CD1c-positive myeloid dendritic cell (primary cell): Measurements from ENCODE around the gene MBD3L4.
"Not testable (repeated sequence)": the region's sequence is repeated elsewhere in the genome, so short reads cannot be mapped to it uniquely, and the experiment has no call there.

Source experiments
- DNase-seq: peaks from one replicate; pipeline ENCODE4 v3.0.0-alpha.2; 2016; ENCODE audit errors: extremely low spot score

MBD3L4 gene

GRCh38 chr19:7040079-7040478 is at the start of gene MBD3L4:
Gene MBD3L4 (minus strand): TSS chr19:7040179. CDS start chr19:7040144, 35 bp downstream.
- not testable (repeated sequence) for DNase-seq

DNA sequence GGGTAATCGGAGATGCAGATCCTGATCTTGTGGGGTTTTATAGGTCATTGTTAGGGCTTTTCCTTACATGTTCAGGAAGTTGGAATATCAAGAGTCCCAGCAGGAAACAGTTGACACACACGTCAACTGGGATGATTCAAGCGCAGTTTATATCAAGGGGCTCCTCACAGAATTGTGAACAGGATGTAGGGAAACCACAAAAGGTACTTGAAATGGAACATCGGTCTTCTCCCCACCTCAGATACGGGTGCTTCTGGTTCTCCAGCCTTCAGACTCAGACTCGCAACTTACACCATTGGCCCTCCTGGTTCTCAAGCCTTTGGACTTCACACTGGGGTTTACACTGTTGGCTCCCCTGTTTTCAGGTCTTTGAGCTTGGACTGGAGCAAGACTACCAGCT is 49.0 kb upstream of the MBD3L4 start:
- DNase-seq = no peak

DNA sequence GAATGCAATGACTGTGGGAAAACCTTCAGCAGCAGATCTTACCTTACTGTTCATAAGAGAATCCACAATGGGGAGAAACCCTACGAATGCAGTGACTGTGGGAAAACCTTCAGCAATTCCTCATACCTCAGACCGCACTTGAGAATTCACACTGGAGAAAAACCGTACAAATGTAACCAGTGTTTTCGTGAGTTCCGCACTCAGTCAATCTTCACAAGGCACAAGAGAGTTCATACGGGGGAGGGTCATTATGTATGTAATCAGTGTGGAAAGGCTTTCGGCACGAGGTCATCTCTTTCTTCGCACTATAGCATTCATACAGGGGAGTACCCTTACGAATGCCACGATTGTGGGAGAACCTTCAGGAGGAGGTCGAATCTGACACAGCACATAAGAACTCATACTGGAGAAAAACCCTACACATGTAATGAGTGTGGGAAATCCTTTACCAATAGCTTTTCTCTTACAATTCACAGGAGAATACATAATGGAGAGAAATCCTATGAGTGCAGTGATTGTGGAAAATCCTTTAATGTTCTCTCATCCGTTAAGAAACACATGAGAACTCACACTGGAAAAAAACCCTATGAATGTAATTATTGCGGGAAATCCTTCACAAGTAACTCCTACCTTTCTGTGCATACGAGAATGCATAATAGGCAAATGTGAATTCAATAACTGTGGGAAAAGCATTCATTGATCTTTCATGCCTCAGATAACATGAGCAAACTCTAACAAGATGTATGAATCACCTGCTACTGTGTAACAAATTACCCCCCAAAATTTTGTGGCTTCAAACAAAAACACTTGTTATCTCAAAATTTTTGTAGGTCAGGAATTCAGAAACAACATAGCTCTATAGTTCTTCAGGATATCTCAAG is 43.3 kb upstream of the MBD3L4 start:
- no peak for DNase-seq

GRCh38 chr19:7078008-7078407 is 38.0 kb upstream of the MBD3L4 start:
- DNase-seq = no peak

GRCh38 chr19:7076151-7076550 is 36.2 kb upstream of the MBD3L4 start:
- no peak for DNase-seq

DNA sequence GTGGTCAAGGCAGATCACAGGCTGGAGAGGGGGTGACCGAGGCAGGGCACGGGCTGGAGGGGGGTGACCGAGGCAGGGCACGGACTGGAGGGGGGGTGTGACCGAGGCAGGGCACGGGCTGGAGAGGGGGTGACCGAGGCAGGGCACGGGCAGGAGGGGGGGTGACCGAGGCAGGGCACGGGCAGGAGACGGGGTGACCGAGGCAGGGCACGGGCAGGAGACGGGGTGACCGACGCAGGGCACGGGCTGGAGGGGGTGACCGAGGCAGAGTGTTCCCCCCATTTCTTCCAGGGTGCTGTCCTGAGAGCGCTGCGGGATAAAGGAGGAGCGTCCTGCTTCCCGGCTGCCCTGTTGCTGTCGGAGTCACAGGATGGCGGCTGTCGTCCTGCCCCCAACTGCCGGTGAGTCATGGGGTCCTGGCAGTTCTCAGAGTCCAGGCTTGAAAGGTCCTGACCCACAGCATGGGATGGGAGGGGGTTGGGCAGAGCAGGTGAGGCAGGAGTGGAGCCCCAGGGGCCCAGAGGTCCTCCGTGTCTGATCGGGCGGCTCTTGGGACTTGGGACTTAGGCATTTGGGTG is 34.8 kb upstream of the MBD3L4 start:
- DNase-seq = no peak

- no peak for DNase-seq
Measured at GRCh38 chr19:7072541-7072940, 32.6 kb upstream of the MBD3L4 start.

GRCh38 chr19:7069904-7070226 is 29.9 kb upstream of the MBD3L4 start:
- no peak for DNase-seq

DNA sequence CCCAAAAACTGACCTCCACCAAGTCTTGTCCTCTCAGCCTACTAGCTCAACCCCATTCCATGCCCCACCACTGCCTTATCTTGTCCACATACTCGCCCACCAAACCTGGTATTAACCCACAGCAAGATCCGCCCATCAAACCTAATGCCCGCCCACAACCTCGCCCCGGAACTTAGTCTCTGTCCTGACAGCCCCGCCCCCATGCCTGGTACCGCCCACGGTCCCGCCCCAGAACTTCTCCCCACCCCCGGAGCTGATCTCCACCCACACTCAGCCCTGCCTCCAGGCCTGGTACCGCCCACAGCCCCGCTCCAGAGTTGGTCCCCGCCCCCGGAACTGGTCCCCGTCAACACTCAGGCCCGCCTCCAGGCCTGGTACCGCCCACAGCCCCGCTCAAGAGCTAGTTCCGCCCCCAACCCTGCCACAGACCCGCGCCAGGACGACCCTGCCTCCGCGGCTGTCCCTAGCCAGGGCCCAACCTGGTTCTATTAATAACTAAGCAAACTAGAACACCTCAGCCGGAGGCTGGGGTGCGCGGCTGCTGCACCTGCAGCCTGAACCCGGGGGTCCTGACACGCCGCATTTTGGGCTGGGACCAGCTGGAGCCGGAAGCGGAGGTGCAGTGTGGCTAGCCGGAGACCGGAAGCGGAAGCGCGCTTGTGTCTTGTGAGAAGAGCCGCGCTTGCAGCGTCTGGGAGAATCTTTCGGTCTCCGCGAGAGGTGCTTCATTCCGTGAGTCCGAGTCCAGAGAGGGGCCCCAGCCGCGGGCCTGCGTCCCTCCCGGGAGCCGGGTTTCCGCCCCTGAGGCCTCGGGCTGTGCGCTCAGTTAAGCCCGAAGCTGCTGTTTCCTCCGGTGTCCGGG is 29.3 kb upstream of the MBD3L4 start, which contains the start of gene ZNF557:
TSS of gene ZNF557 (plus strand) at position 662 of the 862 bp plus-strand sequence. CDS start 5,372 bp downstream, outside the sequence.
- peak; percentile 96 for DNase-seq

DNA sequence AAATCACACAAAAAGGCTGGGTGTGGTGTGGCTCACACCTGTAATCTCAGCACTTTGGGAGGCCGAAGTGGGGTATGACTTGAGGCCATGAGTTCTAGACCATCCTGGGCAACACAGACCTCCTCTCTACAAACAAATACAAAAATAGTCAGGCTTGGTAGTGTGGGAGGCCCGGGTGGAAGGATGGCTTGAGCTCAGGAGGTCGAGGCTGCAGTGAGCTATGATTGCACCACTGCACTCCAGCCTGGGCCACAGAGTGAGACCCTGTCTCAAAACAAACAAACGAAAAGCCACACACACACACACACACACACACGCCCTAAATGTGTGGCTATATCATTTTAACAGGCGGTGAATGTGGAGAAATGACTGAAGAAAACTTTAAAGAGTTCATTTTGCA is 28.6 kb upstream of the MBD3L4 start:
- DNase-seq = no peak

DNA sequence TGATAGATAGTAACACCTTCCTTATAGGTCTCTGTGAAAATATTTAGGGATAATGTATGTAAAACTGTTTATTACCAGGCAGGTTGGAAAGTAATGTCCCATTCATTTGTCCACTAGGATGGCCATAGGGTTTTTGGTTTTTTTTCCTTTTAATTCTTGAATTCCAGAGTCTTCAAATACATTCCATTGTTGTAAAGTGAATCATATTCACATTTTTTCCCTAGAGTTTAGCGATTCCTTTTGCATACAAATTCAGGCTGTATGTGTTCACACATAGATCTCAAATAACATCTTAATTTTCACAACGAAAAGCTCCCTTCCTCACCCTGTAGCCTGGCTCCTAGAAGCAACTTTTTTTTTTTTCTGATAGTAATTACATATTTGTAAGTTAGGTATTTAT is 27.7 kb upstream of the MBD3L4 start:
- DNase-seq = no peak

- not testable (repeated sequence) for DNase-seq
Measured at GRCh38 chr19:7067122-7067521, 27.1 kb upstream of the MBD3L4 start.

GRCh38 chr19:7063764-7064418 is 23.9 kb upstream of the MBD3L4 start:
- DNase-seq = no peak

DNA sequence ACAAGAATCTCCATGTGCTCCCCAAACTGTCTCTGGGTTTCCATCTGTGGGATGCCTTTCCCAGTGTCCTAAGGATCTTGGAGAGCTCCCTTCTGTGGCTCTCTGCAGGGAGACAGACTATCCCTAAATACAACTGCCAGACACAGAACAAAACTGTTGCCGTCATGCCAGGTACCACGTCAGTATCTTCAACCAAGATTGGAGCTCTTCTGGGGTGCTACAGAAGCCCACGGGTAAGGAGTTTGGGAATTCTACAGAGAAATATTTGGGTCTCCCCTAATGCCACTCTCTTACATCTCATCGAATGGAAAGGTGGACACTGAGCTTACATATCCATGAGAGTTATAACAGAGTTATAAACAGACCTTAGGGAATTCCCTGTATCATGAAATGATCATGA is 23.4 kb upstream of the MBD3L4 start:
- no peak for DNase-seq

GRCh38 chr19:7059977-7060376 is 20.0 kb upstream of the MBD3L4 start:
- DNase-seq = not testable (repeated sequence)

DNA sequence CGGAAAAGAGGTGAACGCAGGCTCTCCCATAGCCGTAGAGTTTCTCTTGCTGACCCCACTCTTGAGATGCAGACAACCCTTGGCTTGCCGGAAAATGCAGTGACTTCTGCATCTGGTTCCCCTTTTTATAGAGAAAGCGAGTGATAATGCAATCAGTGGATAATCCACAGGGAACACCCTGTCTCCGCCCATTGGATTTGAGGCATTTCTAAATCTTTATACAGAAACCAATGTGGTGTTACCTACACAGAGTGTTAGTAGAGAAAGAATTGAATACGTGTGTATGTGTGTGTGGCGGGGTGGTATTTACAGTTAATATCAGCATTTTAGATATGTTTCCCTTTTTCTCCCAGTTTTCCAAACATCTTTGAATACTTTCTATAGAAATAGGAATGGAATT is 18.6 kb upstream of the MBD3L4 start, which contains the start of gene MBD3L3:
TSS of gene MBD3L3 (minus strand) at position 101 of the 400 bp plus-strand sequence. CDS start at position 30, 71 bp downstream.
- not testable (repeated sequence) for DNase-seq

- not testable (repeated sequence) for DNase-seq
Measured at GRCh38 chr19:7056371-7056770, 16.4 kb upstream of the MBD3L4 start.

GRCh38 chr19:7055679-7056078 is 15.7 kb upstream of the MBD3L4 start:
- DNase-seq = not testable (repeated sequence)

DNA sequence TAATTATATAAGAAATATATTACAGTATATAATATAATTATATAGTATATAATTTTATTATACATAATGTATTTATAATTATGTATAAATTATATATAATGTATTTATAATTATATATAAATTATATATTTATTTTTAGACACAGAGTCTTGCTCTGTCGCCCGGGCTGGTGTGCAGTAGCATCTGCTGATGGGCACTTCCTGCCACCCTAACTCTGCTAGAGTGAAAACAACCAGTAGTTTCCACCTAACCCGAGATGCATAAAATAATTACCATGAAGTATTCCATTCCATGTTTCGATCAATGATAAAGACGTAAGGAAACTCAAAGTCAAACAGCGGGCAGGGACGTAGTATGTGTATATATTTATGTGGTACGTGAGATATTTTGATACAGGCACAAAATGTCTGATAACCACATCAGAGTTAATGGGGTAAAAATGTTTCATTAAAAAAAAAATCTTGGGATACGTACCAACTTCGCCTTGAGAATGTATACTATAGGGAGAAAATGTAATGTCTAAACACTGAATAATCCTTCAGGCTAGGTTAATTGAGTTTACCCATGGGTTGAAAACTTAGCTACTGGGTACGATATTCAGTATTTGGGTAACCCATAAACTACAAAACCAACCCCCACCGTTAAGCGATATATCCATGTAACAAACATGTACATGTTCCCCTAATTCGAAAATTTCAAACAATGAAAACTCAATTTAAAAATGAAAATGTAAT is 14.8 kb upstream of the MBD3L4 start:
- DNase-seq = not testable (repeated sequence)

DNA sequence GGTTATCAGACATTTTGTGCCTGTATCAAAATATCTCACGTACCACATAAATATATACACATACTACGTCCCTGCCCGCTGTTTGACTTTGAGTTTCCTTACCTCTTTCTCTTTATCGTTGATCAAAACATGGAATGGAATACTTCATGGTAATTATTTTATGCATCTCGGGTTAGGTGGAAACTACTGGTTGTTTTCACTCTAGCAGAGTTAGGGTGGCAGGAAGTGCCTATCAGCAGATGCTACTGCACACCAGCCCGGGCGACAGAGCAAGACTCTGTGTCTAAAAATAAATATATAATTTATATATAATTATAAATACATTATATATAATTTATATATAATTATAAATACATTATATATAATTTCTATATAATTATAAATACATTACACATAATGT is 12.9 kb upstream of the MBD3L4 start:
- not testable (repeated sequence) for DNase-seq

DNA sequence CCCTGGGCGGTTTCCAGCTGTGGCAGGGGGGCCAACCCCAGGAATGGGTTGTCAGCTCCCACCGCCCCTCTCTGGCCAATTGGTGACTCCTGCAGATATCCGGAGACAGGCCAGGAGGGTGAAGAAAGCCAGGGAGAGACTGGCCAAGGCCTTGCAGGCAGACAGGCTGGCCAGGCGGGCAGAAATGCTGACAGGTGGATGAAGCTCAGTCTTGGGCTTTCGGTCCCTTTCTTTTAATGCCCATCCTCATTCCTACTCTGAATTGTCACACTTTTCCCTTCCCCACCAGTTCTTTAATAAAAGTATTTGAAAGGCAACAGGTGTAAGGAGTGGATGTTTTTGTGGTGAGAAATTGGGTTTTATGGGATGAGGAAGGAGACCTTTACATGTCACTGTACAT is 11.4 kb upstream of the MBD3L4 start:
- not testable (repeated sequence) for DNase-seq
